H1 (cell line): ENCODE measurements around the gene B3GNT2. TPM values are rescaled to one million over a fixed set of nuclear protein-coding genes. Genes with fewer than 3 reads are reported as not detected.

Source experiments
- CTCF ChIA-PET: fragments of 300-600 bp; sonication (Branson Sonifier 250); formaldehyde crosslinking; loops from one replicate; lab custom pipeline; 2021; ENCODE audit not compliant: partially characterized antibody; lab: Charles Lee
- POLR2A ChIA-PET: fragments of 300-600 bp; sonication (Branson Sonifier 250); formaldehyde crosslinking; loops from one replicate; lab custom pipeline; 2021; ENCODE audit warnings: inconsistent platforms; ENCODE audit not compliant: partially characterized antibody; lab: Charles Lee
- DNase-seq, 2 experiments: peaks; one replicate each; pipeline versions ENCODE4 v3.0.0 to v3.0.0-alpha.2; 2010 to 2022; ENCODE audit warnings: low spot score in 2 of 2, low read depth in 1 of 2, mixed read lengths in 1 of 2
- FAIRE-seq: peaks from 2 replicates; lab custom pipeline; 2011; peaks lifted over from hg19 to GRCh38; lab: Jason Lieb, UNC
- H2AFZ ChIP-seq: 2 replicates; pipeline ENCODE4 v1.8.1; 2012; ENCODE audit warnings: low read length, inconsistent platforms
- H2AK5ac ChIP-seq: 2 replicates; pipeline ENCODE4 v1.6.1; 2013; ENCODE audit warnings: low read depth, low read length
- H2BK120ac ChIP-seq: replicated peaks from 2 replicates; pipeline ENCODE3; 2013; ENCODE audit warnings: low read depth, low read length, inconsistent platforms
- H2BK12ac ChIP-seq: 2 replicates; pipeline ENCODE4 v1.6.1; 2013; ENCODE audit warnings: low read depth, low read length
- H2BK15ac ChIP-seq: 2 replicates; pipeline ENCODE4 v1.6.1; 2013; ENCODE audit warnings: low read length
- H2BK20ac ChIP-seq: 2 replicates; pipeline ENCODE4 v1.6.1; 2013; ENCODE audit warnings: low read length
- H2BK5ac ChIP-seq: 2 replicates; pipeline ENCODE4 v1.6.1; 2013; ENCODE audit warnings: low read depth, low read length
- H3K14ac ChIP-seq: 2 replicates; pipeline ENCODE4 v1.6.1; 2013; ENCODE audit warnings: inconsistent platforms; ENCODE audit not compliant: insufficient read length
- H3K18ac ChIP-seq: 2 replicates; pipeline ENCODE4 v1.6.1; 2013; ENCODE audit warnings: low read length; ENCODE audit errors: extremely low read depth
- H3K23ac ChIP-seq: 2 replicates; pipeline ENCODE4 v1.6.1; 2013; ENCODE audit warnings: inconsistent platforms; ENCODE audit not compliant: insufficient read length
- H3K23me2 ChIP-seq: 2 replicates; pipeline ENCODE4 v1.6.1; 2013; ENCODE audit warnings: low read depth, low read length
- H3K27ac ChIP-seq: 2 replicates; pipeline ENCODE4 v1.6.1; 2011; ENCODE audit warnings: low read depth, low read length, inconsistent platforms
- H3K27me3 ChIP-seq, 4 experiments: replicated peaks in 1 of 4; 1 replicate in 1 of 4; 2 replicates in 3 of 4; pipeline versions ENCODE4 v1.6.1 to v1.8.1; 2011 to 2013; ENCODE audit warnings: low read length in 3 of 4, mild to moderate bottlenecking in 3 of 4, inconsistent platforms in 2 of 4, mixed read lengths in 2 of 4, moderate library complexity in 1 of 4; ENCODE audit not compliant: control insufficient read depth in 3 of 4, insufficient read depth in 3 of 4; ENCODE audit errors: extremely low read depth in 1 of 4
- H3K36me3 ChIP-seq, 4 experiments: 2 replicates each; pipeline versions ENCODE4 v1.6.1 to v1.8.1; 2011 to 2013; ENCODE audit warnings: mild to moderate bottlenecking in 4 of 4, low read length in 3 of 4, moderate library complexity in 2 of 4, control low read depth in 1 of 4, inconsistent platforms in 1 of 4; ENCODE audit not compliant: insufficient read depth in 4 of 4, control insufficient read depth in 2 of 4
- H3K4ac ChIP-seq: replicated peaks from 2 replicates; pipeline ENCODE3; 2013; ENCODE audit warnings: low read length, low read depth, mixed read lengths, inconsistent platforms; ENCODE audit not compliant: insufficient read length
- H3K4me1 ChIP-seq, 4 experiments: replicated peaks in 1 of 4; 1 replicate in 1 of 4; 2 replicates in 3 of 4; pipeline versions ENCODE4 v1.6.1 to v1.8.1; 2011 to 2013; ENCODE audit warnings: low read length in 3 of 4, inconsistent platforms in 2 of 4, mixed read lengths in 1 of 4; ENCODE audit not compliant: insufficient read depth in 4 of 4, control insufficient read depth in 3 of 4
- H3K4me2 ChIP-seq, 2 experiments: 2 replicates each; pipeline versions ENCODE4 v1.6.1 to v1.8.1; 2011 to 2013; ENCODE audit warnings: low read depth in 2 of 2, low read length in 2 of 2, control low read depth in 1 of 2, inconsistent platforms in 1 of 2, mild to moderate bottlenecking in 1 of 2; ENCODE audit not compliant: insufficient read depth in 1 of 2
- H3K4me3 ChIP-seq, 4 experiments: fragments of 200-600, 300-600 bp in 1 of 4; sonication (generic), shearing (Covaris generic), sonication (Bioruptor Twin) in 1 of 4; 2 replicates each; pipeline versions ENCODE4 v1.5.1 to v1.8.1; 2011 to 2016; ENCODE audit warnings: low read length in 4 of 4, low read depth in 3 of 4, control low read depth in 2 of 4, inconsistent platforms in 2 of 4, mild to moderate bottlenecking in 2 of 4, mixed read lengths in 1 of 4, moderate library complexity in 1 of 4; ENCODE audit not compliant: insufficient read depth in 2 of 4; ENCODE audit errors: extremely low read depth in 1 of 4
- H3K56ac ChIP-seq: replicated peaks from 2 replicates; pipeline ENCODE3; 2013; ENCODE audit warnings: low read depth, mild to moderate bottlenecking, mixed read lengths, low read length, inconsistent platforms; ENCODE audit not compliant: insufficient read length
- H3K79me1 ChIP-seq: 2 replicates; pipeline ENCODE4 v1.6.1; 2013; ENCODE audit warnings: low read depth, low read length, control low read depth
- H3K79me2 ChIP-seq, 2 experiments: 2 replicates each; pipeline versions ENCODE4 v1.6.1 to v1.8.1; 2012 to 2013; ENCODE audit warnings: low read length in 2 of 2, mild to moderate bottlenecking in 2 of 2, inconsistent platforms in 1 of 2; ENCODE audit not compliant: insufficient read depth in 2 of 2, control insufficient read depth in 1 of 2
- H3K9ac ChIP-seq, 4 experiments: replicated peaks in 1 of 4; 1 replicate in 1 of 4; 2 replicates in 3 of 4; pipeline versions ENCODE4 v1.6.1 to v1.8.1; 2011 to 2013; ENCODE audit warnings: low read depth in 3 of 4, low read length in 3 of 4, control low read depth in 2 of 4, mild to moderate bottlenecking in 2 of 4, moderate library complexity in 2 of 4, inconsistent platforms in 1 of 4; ENCODE audit errors: extremely low read depth in 1 of 4
- H3K9me3 ChIP-seq, 2 experiments: 2 replicates each; pipeline versions ENCODE4 v1.6.1 to v1.8.1; 2012 to 2013; ENCODE audit warnings: mild to moderate bottlenecking in 2 of 2, moderate library complexity in 2 of 2, control low read depth in 1 of 2, inconsistent platforms in 1 of 2, low read depth in 1 of 2, low read length in 1 of 2, mixed read lengths in 1 of 2; ENCODE audit not compliant: insufficient read depth in 2 of 2
- H4K20me1 ChIP-seq, 2 experiments: replicated peaks in 1 of 2; 2 replicates each; pipeline versions ENCODE3 to v1.8.1; 2011 to 2013; ENCODE audit warnings: inconsistent platforms in 2 of 2, low read length in 2 of 2, mild to moderate bottlenecking in 1 of 2; ENCODE audit not compliant: insufficient read depth in 2 of 2, control insufficient read depth in 1 of 2
- H4K5ac ChIP-seq: 2 replicates; pipeline ENCODE4 v1.6.1; 2013; ENCODE audit warnings: low read length, low read depth, mixed read lengths, inconsistent platforms; ENCODE audit not compliant: insufficient read length
- H4K8ac ChIP-seq: 2 replicates; pipeline ENCODE4 v1.8.0; 2013; ENCODE audit warnings: mild to moderate bottlenecking, moderate library complexity, low read length, inconsistent platforms; ENCODE audit not compliant: insufficient read depth; ENCODE audit errors: extremely low read depth
- H4K91ac ChIP-seq: replicated peaks from 2 replicates; pipeline ENCODE3; 2013; ENCODE audit warnings: low read length, mixed read lengths, inconsistent platforms; ENCODE audit not compliant: insufficient read length
- BRCA1 ChIP-seq: IDR thresholded peaks from 2 replicates; pipeline ENCODE4 v1.6.1; 2012; ENCODE audit warnings: low read depth, low read length, improper control_type of control experiment
- CBX8 ChIP-seq: fragments of 300-800, 300-1000 bp; sonication (generic); IDR thresholded peaks from 2 replicates; pipeline ENCODE4 v1.7.1; 2016; ENCODE audit warnings: low read depth, low read length, borderline replicate concordance
- CHD1 ChIP-seq: IDR thresholded peaks from 2 replicates; pipeline ENCODE4 v1.6.1; 2012; ENCODE audit warnings: low read depth, low read length, improper control_type of control experiment
- CHD2 ChIP-seq: IDR thresholded peaks from 2 replicates; pipeline ENCODE4 v1.6.1; 2012; ENCODE audit warnings: low read length, improper control_type of control experiment
- EGR1 ChIP-seq: IDR thresholded peaks from 2 replicates; pipeline ENCODE4 v1.6.1; 2011; ENCODE audit warnings: low read depth, low read length, borderline replicate concordance
- KDM1A ChIP-seq: fragments of 200-600, 300-600 bp; sonication (generic); IDR thresholded peaks from 2 replicates; pipeline ENCODE4 v1.7.1; 2016; ENCODE audit warnings: mild to moderate bottlenecking, low read length, borderline replicate concordance
- RXRA ChIP-seq: IDR thresholded peaks from 2 replicates; pipeline ENCODE4 v1.6.1; 2011; ENCODE audit warnings: low read depth, mild to moderate bottlenecking, low read length, moderate library complexity; ENCODE audit not compliant: insufficient read depth
- TAF7 ChIP-seq: optimal IDR thresholded peaks from 2 replicates; pipeline ENCODE3; 2011; ENCODE audit warnings: low read depth, mild to moderate bottlenecking, inconsistent platforms, low read length, moderate library complexity, borderline replicate concordance
- WGBS, 2 experiments: shearing (Covaris generic) in 1 of 2; methylation state at CpG; one replicate each; pipeline versions ENCODE4 v1.1.6 to v1.1.7; 2013 to 2015; ENCODE audit warnings: low lambda C conversion rate in 2 of 2, mixed read lengths in 2 of 2, inconsistent platforms in 1 of 2, low coverage in 1 of 2, missing lambda C conversion rate in 1 of 2; ENCODE audit not compliant: insufficient replicate concordance in 2 of 2, insufficient coverage in 1 of 2, insufficient read length in 1 of 2; ENCODE audit errors: extremely low coverage in 1 of 2, missing lambda C conversion rate in 1 of 2; 5-methylcytosine and 5-hydroxymethylcytosine counted together
- polyA plus RNA-seq, 7 experiments: library from polyadenylated mRNA; depleted of rRNA in 3 of 7; stranded (reverse) in 5 of 7; unstranded in 2 of 7; fragments of >200 nt in 5 of 7; fragments of 200-250 nt in 2 of 7; gene quantifications; 1 replicate in 5 of 7; 2 replicates in 1 of 7; 4 replicates in 1 of 7; pipeline versions ENCODE4 v1.2.1 to v1.2.3, GENCODE V29; 2011 to 2013; ENCODE audit warnings: missing spikeins in 2 of 7, mixed read lengths in 2 of 7
- total RNA-seq: library from RNA; stranded (reverse); fragmentation: NEBNext Ultra II Directional; extraction: Animal tissue kit (Norgen Biotek cat#: 25700); gene quantifications from 2 replicates; pipeline ENCODE4 v1.2.1, GENCODE V29; 2021

The B3GNT2 gene
- total and polyA plus RNA-seq, 2 of the 8 experiments (the other 6 are each of a cell fraction or from before 2014, with no cell fraction given): 20.1 to 40.8 TPM

DNA sequence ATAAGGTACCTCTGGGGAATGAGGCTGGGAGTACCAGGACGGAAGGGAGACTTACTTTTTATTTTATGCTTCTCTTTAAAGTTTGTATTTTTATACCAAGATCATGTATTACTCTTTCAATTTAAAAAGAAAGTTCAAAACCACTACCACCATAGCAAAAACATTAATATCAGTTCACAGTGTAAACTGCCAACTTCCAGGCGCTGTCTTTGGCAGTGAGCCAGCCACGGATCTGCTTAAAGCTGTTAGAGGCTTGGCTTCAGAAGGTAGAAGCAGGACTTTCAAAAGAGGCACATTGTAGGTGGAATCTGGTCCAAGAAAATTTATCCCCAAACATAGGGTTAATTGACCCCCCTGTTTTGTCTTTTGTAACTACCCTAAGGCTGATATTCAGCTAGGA is 74.8 kb downstream of the B3GNT2 start:
- Histone ChIP-seq H3K4me3 (no peak overlapping the region), H4K8ac (no peak overlapping the region), H2AFZ (no peak overlapping the region), H3K14ac (no peak overlapping the region), H2BK120ac (no peak overlapping the region), H3K4me2 (no peak overlapping the region), H4K5ac (no peak overlapping the region), H2BK5ac (no peak overlapping the region), H3K27me3 (no peaks in the 10 kb centered on the region), H3K9ac (no peak overlapping the region), H4K91ac (no peak overlapping the region), H3K18ac (no peak overlapping the region), H3K36me3 (no peaks in the 10 kb centered on the region), H2BK12ac (no peak overlapping the region), H4K20me1 (no peaks in the 10 kb centered on the region), H3K27ac (no peak overlapping the region), H2AK5ac (no peak overlapping the region), H3K9me3 (peaks cover 4 to 6% of the 10 kb centered on the region in 2 experiments; a peak in 3 of 4 replicates), H3K23ac (no peak overlapping the region), H3K23me2 (no peaks in the 10 kb centered on the region), H3K79me1 (no peaks in the 10 kb centered on the region), H3K56ac (no peak overlapping the region), H2BK20ac (no peak overlapping the region), H2BK15ac (no peak overlapping the region), H3K4ac (no peak overlapping the region), H3K79me2 (no peaks in the 10 kb centered on the region), H3K4me1 (peaks cover 2 to 5% (median 4%) of the 10 kb centered on the region in 4 experiments; a peak in 4 of 7 replicates)
- DNase-seq (no peak), FAIRE-seq (no peak)
- TF ChIP-seq TAF7 (no peak), RXRA (no peak), KDM1A (no peak), CHD2 (no peak), EGR1 (no peak), BRCA1 (no peak), CBX8 (no peak), CHD1 (no peak)
- WGBS, 2 experiments: 54% methylated on average over 3 of the region's 3 CpGs; no CpG with 5 or more reads in 1 of the 2 experiments
- POLR2A ChIA-PET: interaction anchor here (0.9 kb wide), 1 partner anchor 9 kb away, joined by 3 read pairs; no protein-coding TSS in a partner anchor
- CTCF ChIA-PET: no interaction called here
